ENCODE data around the gene AMHR2. TPM values are rescaled to one million over a fixed set of nuclear protein-coding genes. Genes with fewer than 3 reads are reported as not detected.

Gene AMHR2
- total and polyA plus RNA-seq, 9 of the 15 experiments (the other 6 are each of a cell fraction or from before 2014, with no cell fraction given), result 8.9 to 49.7 (median 19.3) TPM

DNA sequence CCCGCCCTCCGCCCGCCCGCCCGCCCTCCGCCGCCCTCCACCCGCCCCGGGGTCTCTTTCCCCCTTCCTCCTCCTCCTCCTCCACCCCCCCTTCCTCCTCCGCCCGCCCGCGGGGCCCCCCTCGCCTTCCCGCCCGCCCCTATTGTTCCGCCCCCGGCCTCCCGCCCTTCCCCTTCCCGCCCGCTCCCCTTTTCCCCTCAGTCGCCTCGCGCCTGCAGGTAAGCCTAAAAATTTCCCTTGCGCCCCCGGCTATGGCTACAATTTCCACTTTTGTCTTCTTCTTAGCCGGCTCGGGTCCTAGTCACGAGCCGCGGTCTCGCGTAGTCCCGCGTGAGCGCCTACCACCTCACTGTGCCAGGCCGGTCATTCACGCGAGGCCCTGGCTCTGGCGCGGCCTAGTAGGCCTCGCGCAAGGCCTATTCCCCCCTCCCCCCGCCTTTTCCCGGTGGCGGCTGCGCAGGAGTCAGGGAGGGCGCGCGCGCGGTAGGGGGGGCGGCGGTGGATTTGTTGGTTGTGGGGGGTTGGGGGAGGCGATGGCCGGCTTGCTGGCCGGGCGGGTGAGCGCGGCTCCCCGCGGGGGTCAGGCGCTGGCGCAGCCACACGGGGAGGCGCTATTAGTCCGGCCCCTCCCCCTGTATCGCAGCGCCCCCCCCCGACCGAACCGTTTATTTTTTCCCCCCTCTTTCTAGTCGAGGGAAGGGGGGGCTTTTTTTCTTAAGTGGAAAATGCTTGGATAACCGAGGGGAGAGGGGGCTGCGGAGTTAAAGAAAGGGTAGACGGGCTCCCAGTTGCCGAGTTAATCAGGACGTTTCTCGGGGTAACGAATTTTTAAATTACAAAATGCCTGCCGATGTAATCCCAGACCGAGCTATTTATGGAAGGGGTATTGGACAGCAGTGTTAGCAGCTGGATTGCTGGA is 28.8 kb downstream of the AMHR2 start (continued):
- no peak for TF ChIP-seq CBX5 (IDR thresholded peaks at IDR 0.05; ENCODE audit: borderline replicate concordance, low read depth)
- no peak for TF ChIP-seq GABPB2 (CRISPR knock-in tag; conservative IDR thresholded peaks at IDR 0.05)
- TF ChIP-seq PHF20 (IDR thresholded peaks at IDR 0.05; ENCODE audit: partially characterized antibody), result peak; percentile 82
- TF ChIP-seq ZNF23 (CRISPR knock-in tag; IDR thresholded peaks at IDR 0.05), result no peak
- no peak for TF ChIP-seq XRCC4 (IDR thresholded peaks at IDR 0.05; ENCODE audit: extremely low read depth, insufficient read depth, insufficient read length)
- peak; percentile 79; the same call in 1 of the 2 replicates for TF ChIP-seq ZNF12 (CRISPR knock-in tag; IDR thresholded peaks at IDR 0.05)
- no peak for TF ChIP-seq JUNB (CRISPR knock-in tag; conservative IDR thresholded peaks at IDR 0.05)
- TF ChIP-seq HMGN3 (IDR thresholded peaks at IDR 0.05; ENCODE audit: borderline replicate concordance, extremely low read depth, insufficient read length, low read depth, low read length), result peak; percentile 35
- no peak for TF ChIP-seq MXI1 (IDR thresholded peaks at IDR 0.05; ENCODE audit: low read depth, low read length)
- TF ChIP-seq TGIF2 (CRISPR knock-in tag; IDR thresholded peaks at IDR 0.05), result 0 out of 2 replicates have a peak, but pooled peaks have one; percentile 62
- TF ChIP-seq CTBP1 (IDR thresholded peaks at IDR 0.05; ENCODE audit: borderline replicate concordance), result no peak
- no peak for TF ChIP-seq ZNF507 (tag; conservative IDR thresholded peaks at IDR 0.05)

Measured in K562 (cell line).